HG03280 (cell line): Measurements from ENCODE around the gene CACNA2D3.

Experiments
- ATAC-seq: cut with Tn5 transposase; IDR thresholded peaks from one replicate; pipeline ENCODE4 v1.9.1; 2021; ENCODE audit warnings: mild to moderate bottlenecking, moderate library complexity; ENCODE audit not compliant: unreplicated experiment

Gene CACNA2D3

GRCh38 chr3:54936561-54936960 is 814.2 kb downstream of the CACNA2D3 start:
- no peak for ATAC-seq

GRCh38 chr3:54939557-54940300 is 817.4 kb downstream of the CACNA2D3 start:
- ATAC-seq: no peak

GRCh38 chr3:54940971-54941370 is 818.6 kb downstream of the CACNA2D3 start:
- ATAC-seq: no peak

- no peak for ATAC-seq
Measured at GRCh38 chr3:54941690-54942362, 819.5 kb downstream of the CACNA2D3 start.

- ATAC-seq: no peak
Measured at GRCh38 chr3:54949491-54950044, 827.2 kb downstream of the CACNA2D3 start.

- no peak for ATAC-seq
Measured at GRCh38 chr3:54950391-54951003, 828.1 kb downstream of the CACNA2D3 start.

GRCh38 chr3:54951405-54951804 is 829.1 kb downstream of the CACNA2D3 start:
- ATAC-seq: no peak

GRCh38 chr3:54954022-54954421 is 831.7 kb downstream of the CACNA2D3 start:
- ATAC-seq: no peak

- ATAC-seq: no peak
Measured at GRCh38 chr3:54954521-54954920, 832.2 kb downstream of the CACNA2D3 start.

GRCh38 chr3:54955496-54955895 is 833.1 kb downstream of the CACNA2D3 start:
- no peak for ATAC-seq

GRCh38 chr3:54955941-54956340 is 833.6 kb downstream of the CACNA2D3 start:
- ATAC-seq: no peak

GRCh38 chr3:54957711-54958110 is 835.4 kb downstream of the CACNA2D3 start:
- ATAC-seq: no peak

- no peak for ATAC-seq
Measured at GRCh38 chr3:54960082-54960481, 837.7 kb downstream of the CACNA2D3 start.

- no peak for ATAC-seq
Measured at GRCh38 chr3:54960701-54961100, 838.3 kb downstream of the CACNA2D3 start.

- no peak for ATAC-seq
Measured at GRCh38 chr3:54962200-54962599, 839.8 kb downstream of the CACNA2D3 start.

- ATAC-seq: no peak
Measured at GRCh38 chr3:54963641-54964040, 841.3 kb downstream of the CACNA2D3 start.

GRCh38 chr3:54964081-54964480 is 841.7 kb downstream of the CACNA2D3 start:
- ATAC-seq: no peak

- no peak for ATAC-seq
Measured at GRCh38 chr3:54965746-54966145, 843.4 kb downstream of the CACNA2D3 start.

- no peak for ATAC-seq
Measured at GRCh38 chr3:54966979-54967378, 844.6 kb downstream of the CACNA2D3 start.

GRCh38 chr3:54967731-54968161 is 845.4 kb downstream of the CACNA2D3 start:
- ATAC-seq: no peak

GRCh38 chr3:54968546-54969172 is 846.3 kb downstream of the CACNA2D3 start:
- no peak for ATAC-seq
